NOMO-1 treated with dmso at 0.1 percent for 144 hours (cell line): ENCODE results near the gene ROBO2.

Experiments
- DNase-seq: peaks from one replicate; lab custom pipeline; 2025; ENCODE audit not compliant: unreplicated experiment; lab: John Stamatoyannopoulos, UW

Gene ROBO2

GRCh38 chr3:77039606-77040171 is at the start of gene ROBO2:
Gene ROBO2, plus strand, starts transcription at chr3:77040099. Its CDS starts 687 bp downstream, at chr3:77040786.
- no peak for DNase-seq

GRCh38 chr3:76990606-76991005 is 49.3 kb upstream of the ROBO2 start:
- no peak for DNase-seq

- no peak for DNase-seq
These were observed 48.7 kb upstream of the ROBO2 start for GRCh38 chr3:76991165-76991564.

GRCh38 chr3:76997733-76998132 is 42.2 kb upstream of the ROBO2 start:
- DNase-seq, result no peak

- no peak for DNase-seq
These were observed 41.3 kb upstream of the ROBO2 start for GRCh38 chr3:76998555-76998954.

- no peak for DNase-seq
These were observed 38.7 kb upstream of the ROBO2 start for GRCh38 chr3:77001062-77001701.

GRCh38 chr3:77014226-77014625 is 25.7 kb upstream of the ROBO2 start:
- no peak for DNase-seq

GRCh38 chr3:77025471-77025870 is 14.4 kb upstream of the ROBO2 start:
- no peak for DNase-seq

- DNase-seq, result no peak
These were observed 12.8 kb upstream of the ROBO2 start for GRCh38 chr3:77026904-77027634.

GRCh38 chr3:77028005-77028404 is 11.9 kb upstream of the ROBO2 start:
- no peak for DNase-seq

- DNase-seq, result peak; percentile 36
These were observed 1.4 kb upstream of the ROBO2 start for GRCh38 chr3:77038468-77038929.

- no peak for DNase-seq
These were observed 831 bp upstream of the ROBO2 start for GRCh38 chr3:77038930-77039605.

GRCh38 chr3:77040216-77040615 is 317 bp downstream of the ROBO2 start:
- DNase-seq, result no peak

GRCh38 chr3:77040926-77041722 is 1.2 kb downstream of the ROBO2 start:
- no peak for DNase-seq

GRCh38 chr3:77041811-77042210 is 1.9 kb downstream of the ROBO2 start:
- DNase-seq, result no peak

- no peak for DNase-seq
These were observed 2.4 kb downstream of the ROBO2 start for GRCh38 chr3:77042343-77042742.

- no peak for DNase-seq
These were observed 3.0 kb downstream of the ROBO2 start for GRCh38 chr3:77042882-77043281.

GRCh38 chr3:77045686-77046085 is 5.8 kb downstream of the ROBO2 start:
- no peak for DNase-seq

GRCh38 chr3:77048186-77048585 is 8.3 kb downstream of the ROBO2 start:
- no peak for DNase-seq

GRCh38 chr3:77051591-77051990 is 11.7 kb downstream of the ROBO2 start:
- DNase-seq, result no peak

GRCh38 chr3:77052051-77052501 is 12.2 kb downstream of the ROBO2 start:
- no peak for DNase-seq
